Loucy (cell line): ENCODE measurements around the gene RPS6KA5.

Source experiments
- H2AFZ ChIP-seq: fragments of 200-600 bp; sonication (generic); 2 replicates; pipeline ENCODE4 v1.6.0; 2016; ENCODE audit warnings: antibody characterized with exemption, mild to moderate bottlenecking, low read length, moderate library complexity
- H3F3A ChIP-seq: fragments of 200-600 bp; 2 replicates; pipeline ENCODE4 v1.6.0; 2016; ENCODE audit warnings: antibody characterized with exemption, low read depth, mild to moderate bottlenecking
- H3K27me3 ChIP-seq: fragments of 200-600 bp; sonication (generic); 2 replicates; pipeline ENCODE4 v1.6.1; 2014; ENCODE audit warnings: low read length, mild to moderate bottlenecking; ENCODE audit not compliant: insufficient read depth, poor library complexity, severe bottlenecking
- H3K36me3 ChIP-seq: fragments of 200-600 bp; sonication (generic); 2 replicates; pipeline ENCODE4 v1.6.1; 2016; ENCODE audit warnings: low read length; ENCODE audit not compliant: insufficient read depth
- H3K4me1 ChIP-seq: fragments of 200-600 bp; sonication (generic); 2 replicates; pipeline ENCODE4 v1.5.1; 2014; ENCODE audit warnings: low read length, mild to moderate bottlenecking; ENCODE audit not compliant: insufficient read depth, poor library complexity, severe bottlenecking
- H3K4me2 ChIP-seq: fragments of 200-600 bp; sonication (generic); 2 replicates; pipeline ENCODE4 v1.6.0; 2014; ENCODE audit warnings: antibody characterized with exemption, low read length, low read depth, mild to moderate bottlenecking; ENCODE audit not compliant: poor library complexity, severe bottlenecking
- H3K4me3 ChIP-seq: fragments of 200-600 bp; sonication (generic); 2 replicates; pipeline ENCODE4 v1.5.1; 2014; ENCODE audit warnings: low read length, mild to moderate bottlenecking, mixed read lengths; ENCODE audit not compliant: poor library complexity, severe bottlenecking
- H3K79me2 ChIP-seq: fragments of 200-600 bp; sonication (generic); 2 replicates; pipeline ENCODE4 v1.6.1; 2014; ENCODE audit warnings: low read length; ENCODE audit not compliant: insufficient read depth
- H3K9ac ChIP-seq: fragments of 200-600 bp; sonication (generic); 2 replicates; pipeline ENCODE4 v1.6.0; 2014; ENCODE audit warnings: mild to moderate bottlenecking, low read depth, low read length, moderate library complexity; ENCODE audit not compliant: poor library complexity, severe bottlenecking
- H3K9me2 ChIP-seq: fragments of 200-600 bp; sonication (generic); replicated peaks from 2 replicates; pipeline ENCODE4 v1.6.1; 2016; ENCODE audit warnings: low read depth, low read length, mixed read lengths
- H3K9me3 ChIP-seq: fragments of 200-600 bp; sonication (generic); 2 replicates; pipeline ENCODE4 v1.6.1; 2014; ENCODE audit warnings: mild to moderate bottlenecking, antibody characterized with exemption, low read length, low read depth; ENCODE audit not compliant: insufficient read depth
- H4K20me1 ChIP-seq: fragments of 200-600 bp; sonication (generic); 2 replicates; pipeline ENCODE4 v1.6.0; 2014; ENCODE audit warnings: antibody characterized with exemption, low read length, mild to moderate bottlenecking; ENCODE audit not compliant: insufficient read depth, poor library complexity, severe bottlenecking
- CTCF ChIP-seq: fragments of 200-600 bp; sonication (generic); conservative IDR thresholded peaks from 2 replicates; pipeline ENCODE4 v1.5.1; 2014; ENCODE audit warnings: mild to moderate bottlenecking, antibody characterized with exemption, low read length
- EZH2phosphoT487 ChIP-seq: fragments of 200-600 bp; IDR thresholded peaks from 2 replicates; pipeline ENCODE4 v1.6.1; 2018; ENCODE audit warnings: antibody characterized with exemption, mild to moderate bottlenecking, moderate library complexity, borderline replicate concordance

Gene RPS6KA5

GRCh38 chr14:90990141-90990540 lies 70.3 kb downstream of the RPS6KA5 start:
- no peak for TF ChIP-seq CTCF
- TF ChIP-seq EZH2phosphoT487: no peak
- H4K20me1 ChIP-seq: peaks cover 4% of the 10 kb centered on the region
- no peak overlapping the region for H3K4me2 ChIP-seq
- no peaks in the 10 kb centered on the region for H3K27me3 ChIP-seq
- no peaks in the 10 kb centered on the region for H3F3A ChIP-seq
- H3K9ac ChIP-seq: no peak overlapping the region
- H3K79me2 ChIP-seq: peaks cover 7% of the 10 kb centered on the region
- H2AFZ ChIP-seq: no peak overlapping the region
- H3K4me3 ChIP-seq: no peak overlapping the region
- H3K9me2 ChIP-seq: no peaks in the 10 kb centered on the region
- H3K4me1 ChIP-seq: peaks cover 3% of the 10 kb centered on the region
- H3K36me3 ChIP-seq: peaks cover 39% of the 10 kb centered on the region
- no peaks in the 10 kb centered on the region for H3K9me3 ChIP-seq

DNA sequence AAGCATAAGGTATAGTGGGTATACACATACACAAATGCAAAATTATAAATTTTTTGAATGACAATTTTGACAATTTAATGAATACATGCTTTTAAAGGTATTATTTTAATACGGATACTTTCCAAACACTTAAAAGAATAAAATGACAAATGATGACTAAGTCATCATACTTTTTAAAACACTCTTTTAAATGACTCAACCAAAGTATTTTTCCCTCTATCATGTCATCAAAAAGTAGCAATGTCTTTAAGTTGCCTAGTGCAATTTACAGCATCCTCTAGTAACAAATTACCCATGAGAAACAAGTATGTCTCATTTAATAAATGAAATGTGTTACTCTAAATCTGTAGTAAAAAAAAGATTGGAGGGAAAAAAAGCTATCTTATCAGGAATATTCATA lies 73.3 kb downstream of the RPS6KA5 start:
- no peak for TF ChIP-seq CTCF
- no peak for TF ChIP-seq EZH2phosphoT487
- Histone ChIP-seq H3K36me3 (peaks cover 19% of the 10 kb centered on the region), H4K20me1 (peaks cover 4% of the 10 kb centered on the region), H3F3A (no peaks in the 10 kb centered on the region), H3K4me1 (peaks cover 3% of the 10 kb centered on the region), H3K9ac (no peak overlapping the region), H3K4me2 (no peak overlapping the region), H2AFZ (no peak overlapping the region), H3K4me3 (no peak overlapping the region), H3K27me3 (no peaks in the 10 kb centered on the region), H3K79me2 (peaks cover 7% of the 10 kb centered on the region), H3K9me2 (no peaks in the 10 kb centered on the region), H3K9me3 (no peaks in the 10 kb centered on the region)

DNA sequence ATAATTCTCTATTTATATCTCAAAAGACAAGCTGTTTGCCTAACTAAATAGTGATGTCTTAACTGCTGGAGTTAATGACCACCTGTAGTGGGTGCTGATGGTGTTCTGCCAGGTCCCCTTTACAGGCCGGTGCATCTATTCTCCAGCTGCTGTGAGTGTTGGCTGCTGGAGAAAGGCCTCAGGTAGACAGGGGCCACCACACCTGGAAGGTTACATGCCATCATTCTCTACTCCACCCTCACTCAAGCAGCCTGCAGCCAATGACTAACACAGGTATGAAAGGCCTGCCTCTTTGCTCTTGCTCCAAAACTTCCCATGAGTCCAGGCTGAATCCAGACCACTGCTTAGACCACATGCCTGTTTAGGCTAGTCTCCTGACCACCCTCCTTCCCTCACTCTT lies 73.9 kb downstream of the RPS6KA5 start:
- Histone ChIP-seq H3K36me3 (peaks cover 22% of the 10 kb centered on the region), H3K79me2 (peaks cover 7% of the 10 kb centered on the region), H3K9me3 (no peaks in the 10 kb centered on the region), H2AFZ (no peak overlapping the region), H3K27me3 (no peaks in the 10 kb centered on the region), H3K9ac (no peak overlapping the region), H3K4me1 (peaks cover 3% of the 10 kb centered on the region), H4K20me1 (peaks cover 4% of the 10 kb centered on the region), H3K4me3 (no peak overlapping the region), H3K4me2 (no peak overlapping the region), H3K9me2 (no peaks in the 10 kb centered on the region), H3F3A (no peaks in the 10 kb centered on the region)
- TF ChIP-seq EZH2phosphoT487 (no peak), CTCF (no peak)
